SK-N-SH treated with all-trans-retinoic acid at 6 μM for 48 hours (cell line): Measurements from ENCODE around the gene LAMA2.
A peak's percentile ranks its signal among the peaks of the same experiment; 100 is the strongest.

Experiments used
- ATAC-seq: fragments of 200-7000 bp; cut with Tn5 transposase; 3 replicates; pipeline ENCODE4 v1.9.1; 2020; ENCODE audit warnings: mild to moderate bottlenecking, moderate library complexity
- ARNTL ChIP-seq: fragments of 450-650 bp; formaldehyde crosslinking; IDR thresholded peaks from 2 replicates; pipeline ENCODE4 v1.5.0; 2020; ENCODE audit warnings: low read depth, mild to moderate bottlenecking, moderate library complexity, borderline replicate concordance
- BACH2 ChIP-seq: fragments of 250-450 bp; sonication (Bioruptor Pico); IDR thresholded peaks from 2 replicates; pipeline ENCODE4 v1.9.0; 2021; ENCODE audit warnings: mild to moderate bottlenecking, borderline replicate concordance
- CSDC2 ChIP-seq: fragments of 250-450 bp; sonication (Bioruptor Pico); IDR thresholded peaks from 2 replicates; pipeline ENCODE4 v1.5.0; 2020; ENCODE audit warnings: mild to moderate bottlenecking, moderate library complexity
- ESRRG ChIP-seq: fragments of 250-450 bp; sonication (Bioruptor Pico); IDR thresholded peaks from 2 replicates; pipeline ENCODE4 v1.6.1; 2021; ENCODE audit warnings: mild to moderate bottlenecking
- GLIS3 ChIP-seq: fragments of 250-450 bp; sonication (Bioruptor Pico); IDR thresholded peaks from 2 replicates; pipeline ENCODE4 v1.5.0; 2020; ENCODE audit warnings: mild to moderate bottlenecking, moderate library complexity
- ISL1 ChIP-seq: fragments of 250-450 bp; sonication (Bioruptor Pico); IDR thresholded peaks from 2 replicates; pipeline ENCODE4 v2.1.2; 2022; ENCODE audit warnings: mild to moderate bottlenecking, moderate library complexity
- OSR1 ChIP-seq: fragments of 250-450 bp; sonication (Bioruptor Pico); IDR thresholded peaks from 2 replicates; pipeline ENCODE4 v1.8.0; 2022; ENCODE audit warnings: moderate library complexity, mild to moderate bottlenecking, inconsistent platforms
- PPARA ChIP-seq: fragments of 250-450 bp; sonication (Bioruptor Pico); IDR thresholded peaks from 2 replicates; pipeline ENCODE4 v1.5.0; 2020; ENCODE audit warnings: mild to moderate bottlenecking, borderline replicate concordance
- RARB ChIP-seq: fragments of 250-450 bp; sonication (Bioruptor Pico); IDR thresholded peaks from 2 replicates; pipeline ENCODE4 v1.8.0; 2021; ENCODE audit warnings: mild to moderate bottlenecking, moderate library complexity
- SNAI2 ChIP-seq: fragments of 250-450 bp; sonication (Bioruptor Pico); IDR thresholded peaks from 2 replicates; pipeline ENCODE4 v1.5.0; 2020; ENCODE audit warnings: mild to moderate bottlenecking, moderate library complexity
- TCF4 ChIP-seq: fragments of 250-450 bp; sonication (Bioruptor Pico); IDR thresholded peaks from 2 replicates; pipeline ENCODE4 v1.8.0; 2021; ENCODE audit warnings: mild to moderate bottlenecking, moderate library complexity, borderline replicate concordance
- TOX ChIP-seq: fragments of 250-450 bp; sonication (Bioruptor Pico); IDR thresholded peaks from 2 replicates; pipeline ENCODE4 v1.8.0; 2021; ENCODE audit warnings: mild to moderate bottlenecking, moderate library complexity, borderline replicate concordance
- ZC3H10 ChIP-seq: fragments of 250-450 bp; sonication (Bioruptor Pico); IDR thresholded peaks from 2 replicates; pipeline ENCODE4 v1.5.1; 2021; ENCODE audit warnings: mild to moderate bottlenecking, moderate library complexity
- ZFP3 ChIP-seq: fragments of 250-450 bp; sonication (Bioruptor Pico); IDR thresholded peaks from 2 replicates; pipeline ENCODE4 v1.5.0; 2020; ENCODE audit warnings: mild to moderate bottlenecking, moderate library complexity
- ZFP30 ChIP-seq: fragments of 450-650 bp; formaldehyde crosslinking; IDR thresholded peaks from 2 replicates; pipeline ENCODE4 v1.5.0; 2022; ENCODE audit warnings: mild to moderate bottlenecking, moderate library complexity
- ZNF565 ChIP-seq: fragments of 450-650 bp; formaldehyde crosslinking; conservative IDR thresholded peaks from 2 replicates; pipeline ENCODE4 v1.5.0; 2020; ENCODE audit warnings: low read depth, mild to moderate bottlenecking, moderate library complexity
- ZNF70 ChIP-seq: fragments of 450-650 bp; formaldehyde crosslinking; IDR thresholded peaks from 2 replicates; pipeline ENCODE4 v1.5.0; 2020; ENCODE audit warnings: mild to moderate bottlenecking, moderate library complexity
- ZNF8 ChIP-seq: fragments of 450-650 bp; formaldehyde crosslinking; IDR thresholded peaks from 2 replicates; pipeline ENCODE4 v1.5.0; 2020; ENCODE audit warnings: mild to moderate bottlenecking, moderate library complexity
- TF ChIP-seq, protein P1 (sequence below): fragments of 250-450 bp; sonication (Bioruptor Pico); IDR thresholded peaks from 2 replicates; pipeline ENCODE4 v1.8.0; 2020; ENCODE audit warnings: mild to moderate bottlenecking, moderate library complexity, borderline replicate concordance
- TF ChIP-seq, protein P2 (sequence below): fragments of 250-450 bp; sonication (Bioruptor Pico); IDR thresholded peaks from 2 replicates; pipeline ENCODE4 v1.5.1; 2020; ENCODE audit warnings: low read depth, mild to moderate bottlenecking, moderate library complexity
- TF ChIP-seq, protein P3 (sequence below): fragments of 250-450 bp; sonication (Bioruptor Pico); IDR thresholded peaks from 2 replicates; pipeline ENCODE4 v1.5.1; 2021; ENCODE audit warnings: mild to moderate bottlenecking, moderate library complexity

Gene LAMA2

DNA sequence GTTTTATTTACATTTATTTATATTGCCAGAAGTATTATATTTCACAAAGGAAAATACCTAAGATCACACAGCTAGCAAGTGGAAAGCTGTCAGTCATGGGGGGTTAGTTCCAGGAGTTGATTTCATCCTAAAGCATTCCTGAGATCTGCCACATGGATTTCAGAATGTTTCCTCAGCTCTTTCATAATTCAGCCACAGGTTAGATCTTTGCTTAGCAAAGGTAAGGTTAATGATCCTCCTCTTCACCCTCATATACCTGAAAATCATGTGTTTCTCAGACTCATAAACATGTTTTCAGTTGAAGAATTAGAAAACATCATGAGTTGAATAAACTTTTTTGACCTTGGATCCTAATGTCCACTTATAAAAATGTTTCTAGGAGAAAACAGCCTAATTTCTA is 611.6 kb downstream of the LAMA2 start:
- no peak for TF ChIP-seq PPARA
- TF ChIP-seq GLIS3 (CRISPR knock-in tag), result no peak
- TF ChIP-seq, protein P1, sequence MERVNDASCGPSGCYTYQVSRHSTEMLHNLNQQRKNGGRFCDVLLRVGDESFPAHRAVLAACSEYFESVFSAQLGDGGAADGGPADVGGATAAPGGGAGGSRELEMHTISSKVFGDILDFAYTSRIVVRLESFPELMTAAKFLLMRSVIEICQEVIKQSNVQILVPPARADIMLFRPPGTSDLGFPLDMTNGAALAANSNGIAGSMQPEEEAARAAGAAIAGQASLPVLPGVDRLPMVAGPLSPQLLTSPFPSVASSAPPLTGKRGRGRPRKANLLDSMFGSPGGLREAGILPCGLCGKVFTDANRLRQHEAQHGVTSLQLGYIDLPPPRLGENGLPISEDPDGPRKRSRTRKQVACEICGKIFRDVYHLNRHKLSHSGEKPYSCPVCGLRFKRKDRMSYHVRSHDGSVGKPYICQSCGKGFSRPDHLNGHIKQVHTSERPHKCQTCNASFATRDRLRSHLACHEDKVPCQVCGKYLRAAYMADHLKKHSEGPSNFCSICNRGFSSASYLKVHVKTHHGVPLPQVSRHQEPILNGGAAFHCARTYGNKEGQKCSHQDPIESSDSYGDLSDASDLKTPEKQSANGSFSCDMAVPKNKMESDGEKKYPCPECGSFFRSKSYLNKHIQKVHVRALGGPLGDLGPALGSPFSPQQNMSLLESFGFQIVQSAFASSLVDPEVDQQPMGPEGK (CRISPR knock-in tag), result no peak
- no peak for TF ChIP-seq ZC3H10 (CRISPR knock-in tag)
- no peak for TF ChIP-seq ZNF565 (CRISPR knock-in tag)
- TF ChIP-seq ESRRG (CRISPR knock-in tag), result no peak
- TF ChIP-seq TOX, result no peak
- no peak for TF ChIP-seq ZFP30 (CRISPR knock-in tag)
- TF ChIP-seq TCF4, result no peak
- no peak for TF ChIP-seq CSDC2 (CRISPR knock-in tag)
- no peak for TF ChIP-seq OSR1 (CRISPR knock-in tag)
- TF ChIP-seq, protein P2, sequence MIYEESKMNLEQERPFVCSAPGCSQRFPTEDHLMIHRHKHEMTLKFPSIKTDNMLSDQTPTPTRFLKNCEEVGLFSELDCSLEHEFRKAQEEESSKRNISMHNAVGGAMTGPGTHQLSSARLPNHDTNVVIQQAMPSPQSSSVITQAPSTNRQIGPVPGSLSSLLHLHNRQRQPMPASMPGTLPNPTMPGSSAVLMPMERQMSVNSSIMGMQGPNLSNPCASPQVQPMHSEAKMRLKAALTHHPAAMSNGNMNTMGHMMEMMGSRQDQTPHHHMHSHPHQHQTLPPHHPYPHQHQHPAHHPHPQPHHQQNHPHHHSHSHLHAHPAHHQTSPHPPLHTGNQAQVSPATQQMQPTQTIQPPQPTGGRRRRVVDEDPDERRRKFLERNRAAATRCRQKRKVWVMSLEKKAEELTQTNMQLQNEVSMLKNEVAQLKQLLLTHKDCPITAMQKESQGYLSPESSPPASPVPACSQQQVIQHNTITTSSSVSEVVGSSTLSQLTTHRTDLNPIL (CRISPR knock-in tag), result no peak
- TF ChIP-seq ARNTL (CRISPR knock-in tag), result no peak
- TF ChIP-seq SNAI2 (CRISPR knock-in tag), result no peak
- no peak for TF ChIP-seq ZFP3
- TF ChIP-seq, protein P3, sequence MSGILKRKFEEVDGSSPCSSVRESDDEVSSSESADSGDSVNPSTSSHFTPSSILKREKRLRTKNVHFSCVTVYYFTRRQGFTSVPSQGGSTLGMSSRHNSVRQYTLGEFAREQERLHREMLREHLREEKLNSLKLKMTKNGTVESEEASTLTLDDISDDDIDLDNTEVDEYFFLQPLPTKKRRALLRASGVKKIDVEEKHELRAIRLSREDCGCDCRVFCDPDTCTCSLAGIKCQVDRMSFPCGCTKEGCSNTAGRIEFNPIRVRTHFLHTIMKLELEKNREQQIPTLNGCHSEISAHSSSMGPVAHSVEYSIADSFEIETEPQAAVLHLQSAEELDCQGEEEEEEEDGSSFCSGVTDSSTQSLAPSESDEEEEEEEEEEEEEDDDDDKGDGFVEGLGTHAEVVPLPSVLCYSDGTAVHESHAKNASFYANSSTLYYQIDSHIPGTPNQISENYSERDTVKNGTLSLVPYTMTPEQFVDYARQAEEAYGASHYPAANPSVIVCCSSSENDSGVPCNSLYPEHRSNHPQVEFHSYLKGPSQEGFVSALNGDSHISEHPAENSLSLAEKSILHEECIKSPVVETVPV (CRISPR knock-in tag), result no peak
- TF ChIP-seq ZNF8 (CRISPR knock-in tag), result no peak
- no peak for TF ChIP-seq RARB (CRISPR knock-in tag)
- ATAC-seq, result no peak

DNA sequence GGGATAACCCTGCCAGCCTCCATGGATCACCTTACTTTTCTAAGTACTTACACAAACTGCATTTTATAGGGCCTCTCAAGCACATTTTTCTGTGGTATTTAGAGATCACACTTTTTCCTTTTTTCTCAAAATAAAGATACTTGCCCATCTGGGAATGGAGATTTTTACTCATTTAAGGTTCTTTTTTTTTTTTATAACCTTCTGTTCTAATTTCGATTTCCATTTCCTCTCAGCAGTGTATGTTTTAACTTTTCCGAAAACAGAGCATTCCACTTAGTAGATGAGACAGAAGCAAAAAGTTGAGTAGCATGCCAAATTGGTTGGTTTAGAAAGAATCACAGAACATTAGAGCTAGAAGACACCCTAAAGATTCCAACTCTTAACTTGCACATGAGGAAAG is 612.7 kb downstream of the LAMA2 start:
- TF ChIP-seq, protein P3 (CRISPR knock-in tag), result no peak
- TF ChIP-seq, protein P2 (CRISPR knock-in tag), result no peak
- TF ChIP-seq ARNTL (CRISPR knock-in tag), result no peak
- no peak for TF ChIP-seq ISL1 (CRISPR knock-in tag)
- TF ChIP-seq CSDC2 (CRISPR knock-in tag), result no peak
- no peak for TF ChIP-seq PPARA
- TF ChIP-seq BACH2, result no peak
- no peak for TF ChIP-seq RARB (CRISPR knock-in tag)
- no peak for TF ChIP-seq ZNF70 (CRISPR knock-in tag)
- TF ChIP-seq GLIS3 (CRISPR knock-in tag), result no peak
- TF ChIP-seq TOX, result no peak
- TF ChIP-seq OSR1 (CRISPR knock-in tag), result no peak
- TF ChIP-seq ESRRG (CRISPR knock-in tag), result no peak
- no peak for TF ChIP-seq ZNF565 (CRISPR knock-in tag)
- TF ChIP-seq ZFP30 (CRISPR knock-in tag), result no peak
- no peak for TF ChIP-seq TCF4
- no peak for ATAC-seq

DNA sequence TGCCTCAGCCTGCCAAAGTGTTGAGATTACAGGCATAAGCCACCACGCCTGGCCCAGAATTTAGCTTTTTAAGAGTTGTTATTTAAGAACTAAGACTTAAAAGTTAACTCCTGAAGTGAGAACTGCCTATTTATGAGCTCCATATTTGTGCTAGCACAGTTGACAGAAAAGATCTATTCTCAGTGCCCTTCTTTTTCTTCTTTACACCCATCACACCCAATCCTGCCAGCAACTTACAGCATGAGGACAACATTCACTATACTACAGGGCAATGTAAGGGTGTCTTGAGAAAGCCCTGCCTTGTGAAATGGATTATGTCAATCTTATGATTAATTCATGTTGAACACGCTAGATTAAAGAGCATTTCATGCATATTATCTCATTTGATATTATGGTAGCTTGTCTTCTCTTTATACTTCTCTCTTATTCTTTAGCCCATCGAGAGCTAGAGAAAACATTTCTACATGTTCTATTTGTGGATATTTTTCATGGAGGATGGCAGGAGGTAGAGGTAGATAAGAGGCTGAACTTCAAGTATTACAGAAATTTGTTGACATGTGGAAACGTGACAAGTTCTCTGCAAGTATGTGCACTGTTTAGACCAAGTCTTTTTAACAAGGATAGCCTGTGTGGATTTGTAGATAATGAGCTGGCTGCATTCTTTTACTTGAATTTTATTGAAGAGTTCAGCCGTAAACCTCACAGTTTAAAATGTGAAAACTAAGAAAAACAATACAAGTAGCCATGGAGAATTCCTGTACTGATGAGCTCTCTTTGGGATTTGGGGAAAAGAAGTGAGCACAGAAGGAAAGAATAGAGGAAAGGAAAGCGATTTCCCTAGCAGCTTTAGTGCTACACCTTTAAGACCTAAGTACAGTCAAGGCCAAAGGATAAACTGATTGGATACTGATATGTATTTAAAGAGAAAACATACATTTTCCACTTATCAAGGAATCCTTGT is 614.8 kb downstream of the LAMA2 start:
- ATAC-seq, result peak; percentile 8; the same call in 2 of the 3 replicates
- TF ChIP-seq ZFP3, result no peak
- TF ChIP-seq TOX, result no peak
- TF ChIP-seq OSR1 (CRISPR knock-in tag), result no peak
- TF ChIP-seq, protein P3 (CRISPR knock-in tag), result no peak
